Stomach (tissue), 9 donors: ENCODE results near the gene GNG7. TPM values are rescaled to one million over a fixed set of nuclear protein-coding genes. Genes with fewer than 3 reads are reported as not detected.

Experiments
- DNase-seq, 2 donors: peaks; one replicate each; pipeline versions ENCODE4 v3.0.0 to v3.0.0-alpha.2; 2013 to 2019
- H3K27ac ChIP-seq, 5 donors: fragments of 200-600 bp in 4 of 5; sonication (generic) in 4 of 5; one replicate each; pipeline ENCODE4 v1.5.1; 2013 to 2019; ENCODE audit warnings: mild to moderate bottlenecking in 1 of 5, moderate library complexity in 1 of 5
- H3K27me3 ChIP-seq, 3 donors: fragments of 200-600 bp; sonication (generic); one replicate each; pipeline ENCODE4 v1.5.1; 2017 to 2019; ENCODE audit warnings: mixed run types in 1 of 3
- H3K36me3 ChIP-seq, 4 donors: fragments of 200-600 bp; sonication (generic); 1 replicate in 3 of 4; 2 replicates in 1 of 4; pipeline ENCODE4 v1.5.1; 2016 to 2019
- H3K4me1 ChIP-seq, 4 donors: fragments of 200-600 bp; sonication (generic); one replicate each; pipeline ENCODE4 v1.5.1; 2016 to 2019
- H3K4me3 ChIP-seq, 4 donors: fragments of 200-600 bp; sonication (generic) in 3 of 4; one replicate each; pipeline ENCODE4 v1.5.1; 2016 to 2019; ENCODE audit warnings: mild to moderate bottlenecking in 1 of 4
- H3K9me3 ChIP-seq, 4 donors: fragments of 200-600 bp; sonication (generic); one replicate each; pipeline ENCODE4 v1.5.1; 2016 to 2019
- CTCF ChIP-seq, 7 experiments: fragments of 450-650 bp in 4 of 7; fragments of 200-600 bp in 3 of 7; sonication (generic) in 3 of 7; IDR thresholded peaks; one replicate each; pipeline ENCODE4 v1.5.1; 2016 to 2019; ENCODE audit warnings: antibody characterized with exemption in 7 of 7, control low read depth in 2 of 7, mild to moderate bottlenecking in 1 of 7
- EP300 ChIP-seq: sonication (generic); formaldehyde crosslinking; IDR thresholded peaks from one replicate; pipeline ENCODE4 v1.6.1; 2017; ENCODE audit warnings: antibody characterized with exemption
- POLR2A ChIP-seq, 4 donors: fragments of 450-650 bp; IDR thresholded peaks; one replicate each; pipeline ENCODE4 v1.6.1; 2016; ENCODE audit warnings: antibody characterized with exemption in 4 of 4, control low read depth in 2 of 4, mild to moderate bottlenecking in 1 of 4, moderate library complexity in 1 of 4
- POLR2AphosphoS5 ChIP-seq, 3 donors: sonication (generic); formaldehyde crosslinking; IDR thresholded peaks; one replicate each; pipeline ENCODE4 v1.6.1; 2016; ENCODE audit warnings: antibody characterized with exemption in 3 of 3
- WGBS, 5 donors: extraction: QIAGEN DNeasy Blood & Tissue Kit in 3 of 5; methylation state at CpG; one replicate each; pipeline versions ENCODE4 v1.1.5 to v1.1.7; 2013 to 2018; 5-methylcytosine and 5-hydroxymethylcytosine counted together
- intact Hi-C: fragments of 100-400 bp; cut with DNase I; formaldehyde crosslinking; loops from one replicate; pipeline ENCODE4 v1.15.1; 2023; ENCODE audit warnings: low total_unique reads
- polyA plus RNA-seq, 3 donors: library from polyadenylated mRNA; stranded (reverse); fragments of 200-250 nt; gene quantifications; one replicate each; pipeline ENCODE4 v1.2.3, GENCODE V29; 2013
- total RNA-seq, 5 donors: library from RNA; depleted of rRNA; stranded (reverse); fragments of >200 nt; gene quantifications; one replicate each; pipeline versions ENCODE4 v1.1.0 to v1.2.3, GENCODE V29; 2014 to 2016
- donor health status: healthy with polysubstance abuse.
- donor health status: Bipolar disorder and iron deficiency.
- donor health status: healthy.

GNG7 gene
- total and polyA plus RNA-seq, 8 donors = 0.58 to 15.1 (median 4.3) TPM

- H3K36me3 ChIP-seq = peaks cover 11 to 41% (median 37%) of the 10 kb centered on the region in 4 donors
- no peaks in the 10 kb centered on the region for H3K9me3 ChIP-seq
- H3K4me1 ChIP-seq = peaks cover 0 to 10% (median 2%) of the 10 kb centered on the region in 4 donors
- H3K27ac ChIP-seq = no peak overlapping the region
- TF ChIP-seq CTCF (IDR thresholded peaks at IDR 0.05) (no peak), EP300 (no peak), POLR2A (IDR thresholded peaks at IDR 0.05) (no peak), POLR2AphosphoS5 (IDR thresholded peaks at IDR 0.05) (no peak)
- no peak for DNase-seq
- H3K27me3 ChIP-seq = peaks cover 0 to 38% (median 25%) of the 10 kb centered on the region in 3 donors
- WGBS, 5 donors = 84 to 92% (median 88%) methylated on average over 11 to 26 of the region's 26 CpGs
- intact Hi-C loops = no loop called here
- no peak overlapping the region for H3K4me3 ChIP-seq
Measured at GRCh38 chr19:2729943-2730818, 27.7 kb upstream of the GNG7 start.

GRCh38 chr19:2728783-2729387 is 26.4 kb upstream of the GNG7 start:
- Histone ChIP-seq H3K36me3 (peaks cover 6 to 28% (median 24%) of the 10 kb centered on the region in 4 donors), H3K27me3 (peaks cover 0 to 44% (median 25%) of the 10 kb centered on the region in 3 donors), H3K4me1 (peaks cover 0 to 12% (median 3%) of the 10 kb centered on the region in 4 donors), H3K4me3 (no peak overlapping the region), H3K9me3 (no peaks in the 10 kb centered on the region), H3K27ac (no peak overlapping the region)
- TF ChIP-seq CTCF (IDR thresholded peaks at IDR 0.05) (no peak), POLR2AphosphoS5 (IDR thresholded peaks at IDR 0.05) (no peak), EP300 (no peak), POLR2A (IDR thresholded peaks at IDR 0.05) (no peak)
- WGBS, 5 donors = 81 to 84% (median 82%) methylated on average over 14 to 23 of the region's 23 CpGs
- DNase-seq = no peak
- intact Hi-C loops = no loop called here

GRCh38 chr19:2727640-2727944 is 25.1 kb upstream of the GNG7 start:
- H3K9me3 ChIP-seq = no peaks in the 10 kb centered on the region
- H3K27me3 ChIP-seq = peaks cover 0 to 57% (median 28%) of the 10 kb centered on the region in 3 donors
- H3K4me3 ChIP-seq = no peak overlapping the region
- WGBS, 5 donors = 57 to 71% (median 67%) methylated on average over 13 to 16 of the region's 16 CpGs
- DNase-seq = no peak
- TF ChIP-seq EP300 (no peak), POLR2AphosphoS5 (IDR thresholded peaks at IDR 0.05) (no peak), CTCF (IDR thresholded peaks at IDR 0.05) (no peak), POLR2A (IDR thresholded peaks at IDR 0.05) (no peak)
- H3K4me1 ChIP-seq = peaks cover 10 to 25% (median 14%) of the 10 kb centered on the region in 4 donors
- H3K27ac ChIP-seq = no peak overlapping the region
- intact Hi-C loops = no loop called here
- H3K36me3 ChIP-seq = peaks cover 6 to 15% (median 11%) of the 10 kb centered on the region in 4 donors

- no peak for DNase-seq
- Histone ChIP-seq H3K27ac (no peak overlapping the region), H3K4me1 (peaks cover 11 to 28% (median 19%) of the 10 kb centered on the region in 4 donors), H3K4me3 (no peak overlapping the region), H3K27me3 (peaks cover 0 to 63% (median 33%) of the 10 kb centered on the region in 3 donors), H3K9me3 (no peaks in the 10 kb centered on the region), H3K36me3 (peaks cover under 1 to 10% (median 6%) of the 10 kb centered on the region in 4 donors)
- 11 to 19% (median 15%) methylated on average over 22 to 26 of the region's 26 CpGs for WGBS, 5 donors
- intact Hi-C loops = no loop called here
- no peak for TF ChIP-seq EP300
Measured at GRCh38 chr19:2726904-2727639, 24.6 kb upstream of the GNG7 start.
